GM11168 (cell line): ENCODE measurements around the gene HTR7.
"Not testable (repeated sequence)": the region's sequence is repeated elsewhere in the genome, so short reads cannot be mapped to it uniquely, and the experiment has no call there.

Source experiments
- in situ Hi-C: fragments of 300-500 bp; cut with MboI; formaldehyde crosslinking; loops from one replicate; pipeline ENCODE4 v1.12.0; 2022; ENCODE audit warnings: low sequenced_read_pairs; ENCODE audit not compliant: unreplicated experiment

Gene HTR7

DNA sequence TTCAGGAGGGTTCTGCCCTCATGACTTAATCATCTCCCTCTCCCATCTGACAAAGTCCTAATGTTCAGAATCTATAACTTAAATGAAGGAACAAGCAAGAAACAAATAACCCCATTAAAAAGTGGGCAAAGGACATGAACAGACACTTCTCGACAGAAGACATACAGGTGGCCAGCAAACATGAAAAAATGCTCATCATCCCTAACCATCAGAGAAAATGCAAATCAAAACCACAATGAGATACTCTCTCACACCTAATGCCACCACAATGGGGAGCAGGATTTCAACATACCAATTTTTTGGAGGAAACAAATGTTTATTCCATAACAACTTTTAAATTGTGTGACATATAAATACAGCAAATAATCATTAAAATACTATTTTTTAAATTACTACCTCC, 3.0 kb upstream of the HTR7 start:
- in situ Hi-C loops: loop anchor here (10.0 kb wide), 1 partner anchor 126 kb away; no protein-coding TSS in a partner anchor

DNA sequence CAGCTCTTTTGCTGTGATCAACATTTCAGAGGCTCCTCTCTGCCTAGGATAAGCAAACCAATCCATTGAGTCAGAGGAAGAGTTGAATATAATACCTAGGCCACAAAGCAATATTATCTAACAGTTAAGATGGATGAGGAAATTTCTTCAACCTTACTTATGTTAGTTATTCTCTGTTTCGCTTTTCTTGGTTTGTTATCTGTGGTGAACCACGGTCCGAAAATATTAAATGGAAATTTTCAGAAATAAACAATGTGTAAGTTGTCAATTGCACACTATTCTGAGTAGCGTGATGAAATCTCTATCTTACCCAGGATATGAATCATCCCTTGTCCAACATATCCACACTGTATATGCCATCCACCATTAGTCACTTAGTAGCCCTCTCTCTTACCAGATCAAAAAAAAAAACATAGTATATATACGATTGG, 1.5 kb upstream of the HTR7 start:
- in situ Hi-C loops: no loop called here

DNA sequence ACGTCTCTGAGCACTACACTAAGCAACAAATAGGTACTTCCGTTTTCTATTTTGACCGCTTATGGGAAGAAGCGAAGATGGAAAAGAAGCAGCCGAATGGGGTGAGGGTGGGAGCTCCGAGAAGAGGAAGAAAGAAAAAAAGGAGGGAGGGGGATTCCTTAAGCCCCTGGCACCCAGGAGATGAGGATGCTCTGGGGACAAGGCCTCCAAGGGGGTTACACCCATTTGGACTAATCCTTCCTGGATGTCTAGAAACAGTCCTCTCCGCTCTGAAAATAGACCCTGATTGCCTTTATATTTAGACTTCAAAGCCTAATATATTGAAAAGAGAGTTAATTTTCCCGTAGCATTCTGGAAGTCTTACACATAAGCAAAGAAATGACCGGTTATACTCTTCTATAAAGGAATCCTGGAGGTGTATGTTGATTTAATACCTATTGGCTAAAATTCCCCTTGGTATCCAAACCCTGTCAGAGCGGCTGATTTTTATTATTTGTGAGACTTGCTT, 676 bp upstream of the HTR7 start:
- in situ Hi-C loops: no loop called here

DNA sequence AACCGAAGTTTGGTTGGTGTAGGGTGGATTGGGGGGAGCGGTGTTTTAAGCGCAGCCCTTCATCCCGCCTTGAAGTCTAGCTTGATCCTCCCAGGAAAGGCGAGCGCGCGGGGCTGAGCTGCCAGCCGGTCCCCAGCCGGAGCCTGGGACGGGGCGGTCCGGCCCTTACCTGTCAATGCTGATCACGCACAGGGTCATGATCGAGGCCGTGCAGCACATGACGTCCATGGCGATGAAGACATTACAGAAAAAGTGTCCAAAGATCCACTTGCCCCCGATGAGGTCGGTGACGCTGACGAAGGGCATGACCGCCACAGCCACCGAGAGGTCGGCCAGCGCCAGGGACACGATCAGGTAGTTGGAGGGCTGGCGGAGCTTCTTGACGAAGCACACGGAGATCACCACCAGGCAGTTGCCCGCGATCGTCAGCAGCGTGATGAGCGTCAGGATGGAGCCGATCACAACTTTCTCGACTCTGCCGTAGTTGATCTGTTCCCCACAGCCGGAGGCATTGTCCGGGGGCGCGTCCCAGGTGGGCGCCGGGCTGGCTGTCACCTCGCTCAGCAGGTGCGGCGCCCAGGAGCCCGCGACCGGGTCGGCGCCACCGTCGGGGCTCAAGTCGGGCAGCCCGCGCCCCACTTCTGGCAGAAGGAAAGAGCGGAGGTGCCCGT, 740 bp downstream of the HTR7 start:
- in situ Hi-C loops: no loop called here

DNA sequence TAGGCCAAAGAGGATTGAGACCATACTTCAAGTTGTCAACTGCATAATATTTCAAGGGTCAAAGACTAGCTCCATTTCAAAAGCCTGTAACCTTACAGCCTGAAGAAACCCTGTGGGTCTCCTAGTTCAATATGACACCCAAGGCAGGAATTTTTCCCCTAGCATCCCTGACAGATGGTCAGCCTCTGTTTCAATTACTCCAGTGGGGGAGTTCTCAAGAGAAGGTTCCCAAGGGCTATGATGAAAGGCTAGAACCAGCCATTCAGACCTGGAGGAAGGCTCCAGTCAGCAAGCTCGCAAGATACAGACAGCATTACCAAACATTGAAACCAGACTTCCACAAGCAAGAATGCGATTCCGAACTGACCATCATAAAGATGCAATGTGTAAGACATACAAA, 1.6 kb downstream of the HTR7 start:
- in situ Hi-C loops: no loop called here

DNA sequence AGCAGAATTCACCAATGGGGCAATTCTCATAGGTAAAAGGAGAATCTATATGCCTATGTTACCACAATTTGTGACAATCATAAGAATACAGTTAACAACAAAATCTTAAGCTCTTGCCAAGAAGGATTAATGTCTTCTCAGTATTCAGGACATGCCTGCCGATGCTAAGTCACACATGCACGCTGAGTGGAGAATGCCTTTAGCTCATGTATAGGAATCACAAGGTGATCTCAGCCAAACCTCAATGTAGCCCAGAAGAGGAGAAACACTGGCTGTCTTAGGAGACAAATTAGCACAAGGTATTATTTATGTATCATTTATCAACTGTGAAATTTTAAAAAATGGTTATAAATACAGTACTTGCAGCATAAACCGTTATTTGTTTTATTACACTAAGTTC, 2.7 kb downstream of the HTR7 start:
- in situ Hi-C loops: no loop called here

DNA sequence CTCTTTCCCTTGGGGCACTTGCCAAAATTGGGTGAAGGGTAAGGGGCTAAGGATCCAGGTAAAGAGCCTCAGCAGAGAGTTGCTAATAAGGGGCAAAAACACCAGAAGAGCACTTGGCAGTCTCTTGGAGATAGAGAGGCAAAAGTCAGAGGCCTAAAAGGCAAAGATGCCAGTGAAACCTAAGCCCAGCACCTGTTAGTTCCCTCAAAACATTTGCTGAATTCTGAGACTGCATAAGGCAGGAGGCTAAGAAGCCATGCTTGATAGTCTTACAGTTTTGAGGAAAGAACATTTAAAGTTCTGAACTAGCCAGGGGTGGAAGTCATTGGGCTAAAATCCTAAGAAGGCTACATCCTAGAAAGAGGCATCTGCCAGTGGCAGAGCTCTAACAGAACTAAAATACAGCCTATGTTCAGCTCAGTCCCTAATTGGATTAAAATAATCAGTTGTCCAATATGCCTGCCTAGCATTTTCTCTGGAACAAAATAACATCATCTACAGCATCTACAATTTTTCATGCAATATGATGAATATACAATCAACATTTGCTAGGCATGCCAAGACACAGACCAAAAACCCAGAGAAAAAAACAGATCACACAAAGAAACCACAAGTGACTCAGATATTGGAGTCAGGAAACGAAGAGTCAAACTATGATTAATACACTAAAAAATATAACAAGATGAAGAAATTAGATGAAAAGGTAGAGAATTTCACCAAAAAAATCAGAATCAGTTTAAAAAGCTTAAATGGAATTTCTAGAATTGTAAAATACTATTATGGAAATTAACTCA, 7.7 kb downstream of the HTR7 start:
- in situ Hi-C loops: no loop called here

DNA sequence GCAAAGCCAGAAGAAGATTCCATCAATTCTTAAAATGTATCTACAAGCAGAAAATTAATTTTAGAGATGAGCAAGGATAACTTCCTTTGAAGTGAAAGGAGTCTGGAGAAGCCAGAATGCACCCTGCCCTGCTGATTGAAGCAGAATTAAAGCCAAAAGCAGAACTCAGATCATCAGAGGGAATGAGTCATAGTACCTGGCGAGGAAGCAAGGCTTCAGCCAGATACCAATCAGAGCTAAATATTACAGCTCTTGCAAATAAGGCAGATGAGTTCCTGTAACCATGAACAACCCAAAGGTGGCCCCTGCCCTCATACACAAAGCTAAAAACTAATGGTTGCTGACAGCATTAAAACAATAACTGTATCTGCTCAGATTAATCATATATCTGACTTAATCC, 10.4 kb downstream of the HTR7 start:
- in situ Hi-C loops: no loop called here

DNA sequence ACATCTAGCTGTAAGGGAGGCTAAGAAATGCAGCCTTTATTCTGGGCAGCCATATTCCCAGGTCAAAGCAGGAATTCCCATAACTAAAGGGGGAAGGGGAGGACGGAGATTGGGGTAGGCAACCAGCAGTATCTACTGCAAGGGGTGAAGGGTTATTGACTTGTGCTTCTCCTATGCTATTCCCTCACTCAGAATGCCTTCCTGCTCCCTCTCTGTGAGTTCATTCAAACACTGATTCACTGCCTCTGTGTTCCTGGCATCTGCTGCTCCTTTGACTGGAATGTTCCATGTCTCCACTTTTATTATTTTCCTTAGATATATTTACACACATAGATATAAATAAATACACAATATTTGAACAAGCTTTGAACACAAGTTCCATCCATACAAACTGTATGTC, 11.1 kb downstream of the HTR7 start:
- in situ Hi-C loops: no loop called here

DNA sequence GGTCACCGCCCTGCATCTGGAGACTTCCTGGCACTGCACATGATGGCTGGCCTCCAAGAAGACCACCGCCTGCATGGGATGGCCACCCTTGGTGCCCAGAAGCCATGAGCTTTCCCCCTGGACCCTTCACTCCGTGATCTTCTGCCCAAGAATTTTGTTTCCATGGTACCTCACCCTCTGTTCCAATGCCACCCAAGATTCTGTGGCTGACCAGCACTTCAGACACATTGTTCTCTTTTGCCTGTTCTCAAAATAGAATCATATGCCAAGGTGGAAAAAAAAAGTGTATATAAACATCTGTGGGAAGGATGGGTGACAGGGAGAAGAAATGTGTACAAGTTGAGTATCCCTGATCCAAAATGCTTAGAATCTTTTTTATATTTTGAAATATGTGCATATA, 12.1 kb downstream of the HTR7 start:
- in situ Hi-C loops: no loop called here

DNA sequence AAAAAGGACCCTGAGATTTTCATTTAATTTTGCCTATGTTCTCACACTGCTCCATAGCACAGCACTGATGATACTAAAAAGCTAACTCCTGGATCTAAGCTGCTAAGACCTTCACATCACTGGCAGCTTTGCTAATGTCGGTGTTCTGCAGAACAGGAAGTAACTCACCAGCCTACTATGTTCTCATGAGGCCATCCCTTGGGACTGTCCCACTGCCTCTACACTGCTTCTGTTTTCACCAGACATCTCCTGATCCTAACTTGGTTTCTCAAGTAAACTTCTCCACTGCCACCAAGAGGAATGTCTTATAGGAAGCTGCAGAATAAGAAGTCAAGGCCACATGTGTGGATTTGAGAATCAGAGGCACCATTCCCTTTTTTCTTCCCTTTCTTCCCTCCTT, 15.1 kb downstream of the HTR7 start:
- in situ Hi-C loops: no loop called here

DNA sequence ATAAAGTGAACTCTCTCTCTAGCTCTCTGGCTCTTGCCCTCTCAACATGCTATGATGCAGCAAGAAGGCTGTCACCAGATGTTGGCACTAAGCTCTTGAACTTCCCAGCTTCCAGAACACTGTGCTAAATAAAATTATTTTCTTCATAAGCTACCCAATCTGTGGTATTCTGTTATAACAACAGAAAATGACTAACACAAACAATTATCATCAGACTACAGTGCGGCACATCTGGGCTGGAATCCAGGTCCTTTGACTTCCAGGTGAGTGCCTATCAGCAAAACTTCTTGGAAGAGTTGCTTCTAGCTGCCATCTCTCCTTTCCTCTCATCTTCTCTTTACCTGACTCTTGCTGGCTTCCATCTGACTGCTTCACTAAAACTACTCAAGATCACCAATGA, 20.4 kb downstream of the HTR7 start:
- in situ Hi-C loops: no loop called here

DNA sequence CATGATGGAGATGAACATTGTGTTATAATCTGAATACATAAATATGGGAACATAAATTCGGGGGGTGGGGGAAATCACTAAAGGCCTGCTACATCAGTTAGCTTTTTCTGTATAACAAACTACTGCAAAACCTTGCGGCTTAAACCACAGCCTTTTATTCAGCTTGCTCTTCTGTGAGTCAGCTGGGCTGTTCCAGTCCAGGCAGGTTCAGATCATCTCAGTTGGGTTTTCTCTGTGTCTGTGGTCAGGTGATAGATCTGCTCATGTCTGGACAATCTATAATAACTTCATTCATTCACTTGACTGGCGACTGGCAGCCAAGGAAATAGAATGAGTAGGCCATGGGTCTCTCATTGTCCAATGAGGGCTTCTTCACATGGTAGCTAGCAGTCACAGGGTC, 23.5 kb downstream of the HTR7 start:
- in situ Hi-C loops: no loop called here

DNA sequence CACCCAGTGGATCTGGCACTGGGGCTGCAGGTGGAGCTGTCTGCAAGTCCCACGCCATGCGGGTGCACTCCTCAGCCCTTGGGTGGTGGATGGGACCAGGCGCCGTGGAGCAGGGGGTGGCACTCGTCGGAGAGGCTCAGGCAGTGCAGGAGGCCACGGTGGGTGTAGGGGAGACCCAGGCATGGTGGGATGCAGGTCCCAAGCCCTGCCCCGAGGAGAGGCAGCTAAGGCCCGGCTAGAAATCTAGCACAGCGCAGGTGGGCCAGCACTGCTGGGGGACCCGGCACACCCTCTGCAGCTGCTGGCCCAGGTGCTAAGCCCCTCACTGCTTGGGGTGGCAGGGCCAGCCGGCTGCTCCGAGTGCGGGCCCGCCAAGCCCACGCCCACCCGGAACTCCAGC, 25.7 kb downstream of the HTR7 start:
- in situ Hi-C loops: no loop called here

DNA sequence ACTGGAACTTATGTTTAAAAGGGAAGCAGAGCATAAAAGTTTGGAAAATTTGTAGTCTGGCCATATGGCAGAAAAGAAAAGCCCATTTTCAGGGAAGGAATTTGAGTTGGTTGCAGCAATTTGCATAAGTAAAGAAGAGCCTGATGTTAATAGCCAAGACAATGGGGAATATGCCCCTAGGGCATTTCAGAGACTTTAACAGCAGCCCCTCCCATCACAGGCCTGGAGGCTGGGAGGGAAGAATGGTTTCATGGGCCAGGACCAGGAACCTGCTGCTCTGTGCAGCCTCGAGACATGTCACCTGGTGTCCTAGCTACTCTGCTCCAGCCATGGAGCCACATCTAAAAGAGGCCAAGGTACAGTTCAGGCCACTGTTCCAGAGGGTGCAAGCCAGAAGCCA, 35.3 kb downstream of the HTR7 start:
- in situ Hi-C loops: no loop called here

DNA sequence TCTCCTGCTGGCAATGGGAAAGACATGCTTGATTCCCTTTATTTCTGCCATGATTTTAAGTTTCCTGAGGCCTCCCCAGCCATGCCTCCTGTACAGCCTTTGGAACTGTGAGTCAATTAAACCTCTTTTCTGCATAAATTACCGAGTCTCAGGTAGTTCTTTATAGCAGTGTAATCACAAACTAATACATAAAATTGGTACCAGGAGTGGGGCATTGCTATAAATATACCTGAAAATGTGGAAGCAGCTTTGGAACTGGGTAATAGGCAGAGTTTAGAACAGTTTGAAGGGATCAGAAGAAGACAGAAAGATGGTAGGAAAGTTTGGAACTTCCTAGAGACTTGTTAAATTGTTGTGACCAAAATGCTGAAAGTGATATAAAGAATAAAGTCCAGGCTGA, 36.0 kb downstream of the HTR7 start:
- in situ Hi-C loops: not testable (repeated sequence)

DNA sequence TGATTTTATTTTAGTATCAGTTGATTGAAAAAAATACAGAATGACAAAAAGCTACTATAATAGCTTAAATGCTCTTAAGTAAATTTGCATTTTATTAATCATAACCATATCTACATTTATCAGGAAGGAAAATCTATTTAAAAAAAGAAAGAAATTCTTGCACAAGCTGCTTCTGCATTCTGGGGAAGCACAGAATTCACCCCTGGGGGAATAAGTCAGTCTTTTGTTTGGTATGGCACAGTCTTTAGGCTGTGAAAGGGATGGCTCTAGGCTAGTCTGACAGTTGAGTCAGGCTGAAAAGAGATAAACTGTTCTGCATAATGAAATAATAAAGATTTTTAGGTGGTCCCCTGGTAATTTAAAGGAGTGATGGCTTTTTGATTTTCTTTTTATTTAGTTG, 37.9 kb downstream of the HTR7 start:
- in situ Hi-C loops: no loop called here

DNA sequence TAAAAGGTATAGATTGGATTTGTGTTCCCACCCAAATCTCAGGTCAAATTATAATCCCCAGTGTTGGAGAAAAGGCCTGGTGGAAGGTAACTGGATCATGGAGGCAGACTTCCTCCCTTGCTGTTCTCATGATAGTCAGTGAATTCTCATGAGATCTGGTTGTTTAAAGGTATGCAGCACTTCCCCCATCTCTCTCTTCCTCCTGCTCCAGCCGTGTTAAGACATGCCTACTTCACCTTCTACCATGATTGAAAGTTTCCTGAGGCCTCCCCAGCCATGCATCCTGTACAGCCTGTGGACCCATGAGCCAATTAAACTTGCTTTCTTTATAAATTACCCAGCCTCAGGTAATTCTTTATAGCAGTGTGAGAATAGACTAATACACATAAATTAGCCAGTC, 39.1 kb downstream of the HTR7 start:
- in situ Hi-C loops: no loop called here

DNA sequence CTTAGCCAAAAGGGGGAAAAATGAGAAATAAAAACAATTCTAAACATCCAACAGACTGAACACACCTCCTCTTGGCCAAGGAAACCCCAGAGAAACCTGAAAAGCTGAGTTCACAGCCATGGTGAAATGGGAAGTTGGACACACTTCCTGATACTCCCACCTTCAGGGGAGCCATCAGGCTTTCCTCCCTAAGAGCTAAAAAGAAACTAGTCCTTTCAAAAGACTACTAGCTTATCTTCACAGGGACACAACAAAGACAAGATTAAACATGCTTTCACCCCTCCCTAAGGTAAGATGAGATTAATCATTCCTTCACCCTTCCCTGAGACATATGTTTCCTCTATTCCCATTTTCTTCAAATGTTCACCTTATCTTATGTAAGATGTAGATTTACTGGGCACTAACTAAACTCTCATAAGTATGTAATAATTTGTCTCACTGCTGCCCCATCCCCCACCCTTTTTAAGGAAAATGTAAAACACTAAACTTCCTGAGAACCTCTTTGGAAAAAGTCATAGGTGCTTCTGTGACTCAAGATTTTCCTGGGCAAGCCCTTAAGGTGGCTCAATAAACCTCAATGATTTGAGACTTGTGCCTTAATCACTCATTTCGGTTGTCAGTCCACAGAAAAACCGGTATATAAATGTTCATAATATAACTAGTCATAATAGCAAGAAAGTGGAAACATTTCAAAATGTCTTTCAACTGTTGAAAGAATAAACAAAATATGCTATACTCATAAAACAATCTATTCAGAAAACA, 40.5 kb downstream of the HTR7 start:
- in situ Hi-C loops: no loop called here

DNA sequence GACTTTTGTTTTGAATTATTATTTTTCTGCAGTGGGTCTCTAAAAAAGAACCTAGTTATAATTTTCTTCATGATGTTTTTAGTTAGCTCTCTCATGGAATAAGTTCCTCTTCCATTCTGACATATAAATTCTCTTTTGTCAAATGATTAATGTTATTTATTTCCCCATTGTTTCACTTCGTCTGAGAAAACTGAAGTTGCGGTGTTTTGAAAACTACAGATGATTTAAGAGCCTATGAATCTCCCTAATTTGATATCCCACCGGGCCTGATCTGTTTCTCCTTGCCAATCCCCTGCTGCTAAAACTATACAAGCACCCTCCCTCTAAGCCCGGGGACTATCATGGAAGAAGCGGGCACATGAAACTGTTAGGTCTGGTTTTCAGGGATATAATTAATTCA, 41.4 kb downstream of the HTR7 start:
- in situ Hi-C loops: no loop called here
